ENCODE measurements around the gene F12. TPM values are rescaled to one million over a fixed set of nuclear protein-coding genes. Genes with fewer than 3 reads are reported as not detected.
A peak's percentile ranks its signal among the peaks of the same experiment; 100 is the strongest.

F12 gene
- total and polyA plus RNA-seq, 2 donors (not counting 3 experiments of a cell fraction or from before 2014, with no cell fraction given): 1.00 to 1.4 TPM

DNA sequence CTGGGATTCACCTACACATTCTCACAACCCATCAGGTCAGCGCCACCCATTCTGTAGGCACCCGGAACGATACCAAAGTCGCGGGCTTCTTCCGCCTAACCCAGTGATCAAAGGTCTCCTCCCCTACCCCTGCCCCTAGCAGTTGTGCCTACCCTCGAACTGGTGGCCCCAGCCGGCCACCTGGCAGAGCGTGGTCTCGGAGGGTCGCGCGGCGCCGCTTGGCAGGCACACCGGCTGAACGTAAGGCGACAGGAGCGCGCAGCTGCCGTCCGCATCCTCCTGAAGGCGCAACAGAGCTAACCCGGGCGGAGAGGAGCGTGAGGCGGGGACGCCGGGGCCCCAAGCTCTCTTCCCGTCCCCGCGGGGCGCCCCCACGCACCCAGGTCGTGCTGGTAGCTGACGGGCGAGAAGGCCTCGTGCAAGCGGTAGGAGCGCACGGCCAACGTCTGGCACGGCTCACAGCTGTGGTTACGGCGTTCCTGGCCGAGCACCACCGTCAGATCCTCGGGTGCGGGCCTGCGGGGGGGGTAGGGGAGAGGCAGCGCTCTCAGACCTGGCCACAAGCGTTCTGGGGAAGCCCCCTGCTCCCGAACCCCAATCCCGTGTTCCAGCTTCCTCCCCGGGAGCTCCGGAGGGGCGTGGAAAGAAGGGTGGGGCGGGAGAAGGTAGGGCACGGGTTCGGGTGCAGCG, 6.1 kb downstream of the F12 start:
- Histone ChIP-seq H3K4me2 (ENCODE audit: insufficient read depth, low read length) (peak overlapping the region; percentile 67), H4K20me1 (replicated peaks; ENCODE audit: control insufficient read depth, extremely low read depth, insufficient read depth, low read length) (no peaks in the 10 kb centered on the region), H3K27me3 (ENCODE audit: control insufficient read depth in 2 of 2, insufficient read depth in 2 of 2, low read length in 2 of 2) (peaks cover 33 to 39% of the 10 kb centered on the region in 2 experiments), H3K79me2 (ENCODE audit: control insufficient read depth, insufficient read depth, low read length) (no peaks in the 10 kb centered on the region), H3K36me3 (ENCODE audit: control insufficient read depth in 2 of 2, extremely low read depth in 1 of 2, insufficient read depth in 2 of 2, low read length in 2 of 2) (no peaks in the 10 kb centered on the region), H3K27ac (ENCODE audit: insufficient read depth, low read depth, low read length) (no peak overlapping the region), H3K9me1 (replicated peaks; ENCODE audit: control insufficient read depth, extremely low read depth, insufficient read depth, low read length) (no peaks in the 10 kb centered on the region), H2AFZ (ENCODE audit: low read depth, low read length) (peak overlapping the region; percentile 97), H3K9ac (replicated peaks; ENCODE audit: extremely low read depth, insufficient read depth, low read length) (no peak overlapping the region), H3K4me3 (replicated peaks in 1 of 3; ENCODE audit: insufficient read depth in 1 of 3, low read depth in 1 of 3, low read length in 3 of 3) (peak overlapping the region in 1 of 3 experiments; percentile 42), H3K4me1 (ENCODE audit: control insufficient read depth, extremely low read depth, insufficient read depth, low read length) (peaks cover 23% of the 10 kb centered on the region), H3K9me3 (replicated peaks; ENCODE audit: control insufficient read depth, insufficient read depth, low read length) (no peaks in the 10 kb centered on the region)
- CTCF ChIA-PET: interaction anchor here (0.8 to 7.1 kb wide), 30 partner anchors 8 to 289 kb away, joined by 3 to 288 read pairs (median 9); partner anchors contain the start of genes GRK6, LMAN2, PDLIM7 and PRR7
- TF ChIP-seq JUN (IDR thresholded peaks at IDR 0.05; ENCODE audit: borderline replicate concordance, insufficient read depth, insufficient read length, low read depth) (no peak), EZH2 (IDR thresholded peaks at IDR 0.05; ENCODE audit: borderline replicate concordance, low read depth, low read length, severe bottlenecking) (peak; percentile 86)
- no TSS peak for BruUV-seq (replicated peaks)
- DNase-seq (ENCODE audit: low read depth, low spot score) (no peak), FAIRE-seq (no peak)
- dilution Hi-C loops (cut with MboI; ENCODE audit: extremely low pct_ligation_motif_present, low sequenced_read_pairs) (no loop called here), intact Hi-C loops (cut with micrococcal nuclease) (loop anchor here (1.0 kb wide), 1 partner anchor 98 kb away; no protein-coding TSS in a partner anchor)
- POLR2A ChIA-PET: interaction anchor here (1.4 to 1.8 kb wide), 3 partner anchors 23 to 94 kb away, joined by 7 read pairs; partner anchors contain the start of genes GRK6 and PDLIM7

DNA sequence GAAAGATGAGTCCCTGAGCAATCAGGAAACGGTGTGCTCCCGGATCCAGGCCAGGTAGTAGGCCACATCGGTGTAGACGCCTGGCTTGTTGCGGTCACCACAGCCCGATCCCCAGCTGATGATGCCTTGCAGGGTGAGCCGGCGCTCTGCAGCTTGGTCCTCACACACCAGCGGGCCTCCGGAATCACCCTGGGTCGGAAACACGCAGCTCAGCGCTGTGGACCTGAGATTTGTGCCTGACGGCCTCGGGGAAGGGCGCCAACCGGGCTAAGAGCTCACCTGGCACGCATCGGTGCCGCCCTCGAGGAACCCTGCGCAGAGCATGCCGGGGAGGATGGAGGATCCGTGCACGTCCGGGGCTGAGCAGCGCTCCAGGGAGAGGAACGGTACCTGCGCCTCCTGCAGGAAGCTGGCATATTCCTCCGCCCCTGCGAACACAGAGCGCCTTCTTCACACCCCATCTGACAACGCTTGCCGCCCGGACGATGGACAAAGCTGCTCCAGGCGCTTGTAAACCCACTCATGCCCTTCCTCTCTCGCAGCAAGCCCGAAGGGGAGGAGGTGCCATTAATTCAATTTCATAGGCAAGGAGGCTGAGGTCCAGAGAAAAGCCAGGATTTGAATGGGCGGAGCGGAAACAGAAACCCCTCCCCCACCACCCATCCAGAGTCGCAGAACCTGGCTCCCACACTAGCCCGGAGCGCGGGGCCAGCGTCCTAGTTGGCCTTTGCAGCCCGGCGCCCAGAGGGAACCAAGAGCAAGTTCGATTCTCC, 6.9 kb downstream of the F12 start:
- ChIA-PET POLR2A (no interaction called here), CTCF (interaction anchor here (0.7 to 7.1 kb wide), 24 partner anchors 9 to 331 kb away, joined by 3 to 288 read pairs (median 10); partner anchors contain the start of genes GRK6, PDLIM7, PRR7 and SLC34A1)
- Histone ChIP-seq H3K4me3 (replicated peaks in 1 of 3; ENCODE audit: insufficient read depth in 1 of 3, low read depth in 1 of 3, low read length in 3 of 3) (no peak overlapping the region), H3K27ac (ENCODE audit: insufficient read depth, low read depth, low read length) (no peak overlapping the region), H3K9me3 (replicated peaks; ENCODE audit: control insufficient read depth, insufficient read depth, low read length) (no peaks in the 10 kb centered on the region), H4K20me1 (replicated peaks; ENCODE audit: control insufficient read depth, extremely low read depth, insufficient read depth, low read length) (no peaks in the 10 kb centered on the region), H3K4me2 (ENCODE audit: insufficient read depth, low read length) (no peak overlapping the region), H3K27me3 (ENCODE audit: control insufficient read depth in 2 of 2, insufficient read depth in 2 of 2, low read length in 2 of 2) (peaks cover 33 to 39% of the 10 kb centered on the region in 2 experiments), H2AFZ (ENCODE audit: low read depth, low read length) (no peak overlapping the region), H3K36me3 (ENCODE audit: control insufficient read depth in 2 of 2, extremely low read depth in 1 of 2, insufficient read depth in 2 of 2, low read length in 2 of 2) (no peaks in the 10 kb centered on the region), H3K9ac (replicated peaks; ENCODE audit: extremely low read depth, insufficient read depth, low read length) (no peak overlapping the region), H3K4me1 (ENCODE audit: control insufficient read depth, extremely low read depth, insufficient read depth, low read length) (peaks cover 23% of the 10 kb centered on the region), H3K79me2 (ENCODE audit: control insufficient read depth, insufficient read depth, low read length) (no peaks in the 10 kb centered on the region), H3K9me1 (replicated peaks; ENCODE audit: control insufficient read depth, extremely low read depth, insufficient read depth, low read length) (no peaks in the 10 kb centered on the region)
- dilution Hi-C loops (cut with MboI; ENCODE audit: extremely low pct_ligation_motif_present, low sequenced_read_pairs) (no loop called here), intact Hi-C loops (cut with micrococcal nuclease) (loop anchor here (1.0 kb wide), 2 partner anchors 84 to 99 kb away; no protein-coding TSS in a partner anchor)
- TF ChIP-seq, protein P1, sequence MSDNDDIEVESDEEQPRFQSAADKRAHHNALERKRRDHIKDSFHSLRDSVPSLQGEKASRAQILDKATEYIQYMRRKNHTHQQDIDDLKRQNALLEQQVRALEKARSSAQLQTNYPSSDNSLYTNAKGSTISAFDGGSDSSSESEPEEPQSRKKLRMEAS (IDR thresholded peaks at IDR 0.05; ENCODE audit: insufficient read depth, insufficient read length): no peak
- peak; percentile 89 for TF ChIP-seq EZH2 (IDR thresholded peaks at IDR 0.05; ENCODE audit: borderline replicate concordance, low read depth, low read length, severe bottlenecking)
- TF ChIP-seq, protein P2, sequence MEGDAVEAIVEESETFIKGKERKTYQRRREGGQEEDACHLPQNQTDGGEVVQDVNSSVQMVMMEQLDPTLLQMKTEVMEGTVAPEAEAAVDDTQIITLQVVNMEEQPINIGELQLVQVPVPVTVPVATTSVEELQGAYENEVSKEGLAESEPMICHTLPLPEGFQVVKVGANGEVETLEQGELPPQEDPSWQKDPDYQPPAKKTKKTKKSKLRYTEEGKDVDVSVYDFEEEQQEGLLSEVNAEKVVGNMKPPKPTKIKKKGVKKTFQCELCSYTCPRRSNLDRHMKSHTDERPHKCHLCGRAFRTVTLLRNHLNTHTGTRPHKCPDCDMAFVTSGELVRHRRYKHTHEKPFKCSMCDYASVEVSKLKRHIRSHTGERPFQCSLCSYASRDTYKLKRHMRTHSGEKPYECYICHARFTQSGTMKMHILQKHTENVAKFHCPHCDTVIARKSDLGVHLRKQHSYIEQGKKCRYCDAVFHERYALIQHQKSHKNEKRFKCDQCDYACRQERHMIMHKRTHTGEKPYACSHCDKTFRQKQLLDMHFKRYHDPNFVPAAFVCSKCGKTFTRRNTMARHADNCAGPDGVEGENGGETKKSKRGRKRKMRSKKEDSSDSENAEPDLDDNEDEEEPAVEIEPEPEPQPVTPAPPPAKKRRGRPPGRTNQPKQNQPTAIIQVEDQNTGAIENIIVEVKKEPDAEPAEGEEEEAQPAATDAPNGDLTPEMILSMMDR (IDR thresholded peaks at IDR 0.05; ENCODE audit: extremely low read depth in 1 of 2, insufficient read depth in 1 of 2, low read depth in 1 of 2, low read length in 2 of 2): peak; percentile 18 to 41
- FAIRE-seq (peak; percentile 57), DNase-seq (ENCODE audit: low read depth, low spot score) (no peak)
- BruUV-seq (replicated peaks): no TSS peak
